HepG2 (cell line): Measurements from ENCODE around the gene ZNF184. TPM values are rescaled to one million over a fixed set of nuclear protein-coding genes. Genes with fewer than 3 reads are reported as not detected.

ENCODE experiments used
- ATAC-seq: fragments of 200-7000 bp; cut with Tn5 transposase; 3 replicates; pipeline ENCODE4 v1.9.1; 2020; ENCODE audit warnings: mild to moderate bottlenecking, moderate library complexity
- BruUV-seq: library from RNA; stranded (reverse); fragments of 400-500 nt; replicated peaks from 2 replicates; lab custom pipeline; 2021; lab: Mats Ljungman, UMichigan
- CTCF ChIA-PET: fragments of 300-600 bp; formaldehyde crosslinking; extraction: SDS; loops from one replicate; lab custom pipeline; 2021; ENCODE audit warnings: low total read pairs, inconsistent platforms, low intra/inter-chr PET ratio; lab: Yijun Ruan, JAX
- POLR2A ChIA-PET: fragments of 350-600 bp; sonication (Branson Sonifier 250); formaldehyde crosslinking; loops from one replicate; lab custom pipeline; 2020; ENCODE audit warnings: antibody characterized with exemption, inconsistent platforms; lab: Yijun Ruan, JAX
- DNase-seq: peaks from one replicate; pipeline ENCODE4 v3.0.0-alpha.2; 2015; ENCODE audit warnings: low spot score
- FAIRE-seq: peaks from 3 replicates; lab custom pipeline; 2011; peaks lifted over from hg19 to GRCh38; lab: Jason Lieb, UNC
- H2AFZ ChIP-seq: one replicate; pipeline ENCODE4 v1.6.1; 2011; ENCODE audit warnings: low read length, inconsistent platforms
- H3K27ac ChIP-seq: fragments of 300-600 bp; 3 replicates; pipeline ENCODE4 v1.8.0; 2011; ENCODE audit warnings: mixed run types, mild to moderate bottlenecking, mixed read lengths, low read length, inconsistent platforms; ENCODE audit not compliant: insufficient read depth; ENCODE audit errors: extremely low read length
- H3K27me3 ChIP-seq, 2 experiments: fragments of 200-600 bp in 1 of 2; 2 replicates in 1 of 2; 3 replicates in 1 of 2; pipeline versions ENCODE4 v1.6.0 to v1.8.0; 2011; ENCODE audit warnings: low read length in 2 of 2, mild to moderate bottlenecking in 2 of 2, moderate library complexity in 2 of 2, inconsistent platforms in 1 of 2; ENCODE audit not compliant: insufficient read depth in 2 of 2, control insufficient read depth in 1 of 2
- H3K36me3 ChIP-seq, 2 experiments: fragments of 200-600 bp in 1 of 2; replicated peaks in 1 of 2; 2 replicates in 1 of 2; 3 replicates in 1 of 2; pipeline versions ENCODE4 v1.5.1 to v1.8.0; 2011; ENCODE audit warnings: low read length in 2 of 2, inconsistent platforms in 1 of 2; ENCODE audit not compliant: insufficient read depth in 2 of 2, control insufficient read depth in 1 of 2
- H3K4me1 ChIP-seq: 2 replicates; pipeline ENCODE4 v1.5.1; 2012; ENCODE audit warnings: low read length, inconsistent platforms; ENCODE audit not compliant: insufficient read depth
- H3K4me2 ChIP-seq: 2 replicates; pipeline ENCODE4 v1.6.0; 2011; ENCODE audit warnings: low read depth, low read length, inconsistent platforms
- H3K4me3 ChIP-seq, 3 experiments: fragments of 200-600 bp in 1 of 3; sonication (generic), shearing (Covaris generic) in 1 of 3; replicated peaks in 1 of 3; 2 replicates each; pipeline ENCODE4 v1.5.1; 2011 to 2016; ENCODE audit warnings: low read length in 3 of 3, inconsistent platforms in 2 of 3, low read depth in 2 of 3, mild to moderate bottlenecking in 2 of 3, control low read depth in 1 of 3, mixed read lengths in 1 of 3; ENCODE audit not compliant: insufficient read depth in 1 of 3
- H3K79me2 ChIP-seq: one replicate; pipeline ENCODE4 v1.6.1; 2011; ENCODE audit warnings: low read length, inconsistent platforms; ENCODE audit not compliant: insufficient read depth
- H3K9ac ChIP-seq: 2 replicates; pipeline ENCODE4 v1.6.0; 2011; ENCODE audit warnings: mild to moderate bottlenecking, low read depth, low read length, inconsistent platforms; ENCODE audit not compliant: insufficient read depth
- H3K9me3 ChIP-seq: 2 replicates; pipeline ENCODE4 v1.5.1; 2012; ENCODE audit warnings: mild to moderate bottlenecking, low read length
- H4K20me1 ChIP-seq: 2 replicates; pipeline ENCODE4 v1.6.0; 2011; ENCODE audit warnings: inconsistent platforms, mild to moderate bottlenecking, low read length, moderate library complexity; ENCODE audit not compliant: insufficient read depth
- FOXA1 ChIP-seq, 2 experiments: fragments of 450-650 bp in 1 of 2; sonication (generic) in 1 of 2; formaldehyde crosslinking in 1 of 2; IDR thresholded peaks; 2 replicates each; pipeline versions ENCODE4 v1.4.0 to v1.6.1; 2016 to 2020; ENCODE audit warnings: missing genetic modification reagents in 1 of 2
- ZNF446 ChIP-seq: sonication (generic); formaldehyde crosslinking; IDR thresholded peaks from 2 replicates; pipeline ENCODE4 v1.5.0; 2020; ENCODE audit warnings: mild to moderate bottlenecking, missing genetic modification reagents
- ZNF704 ChIP-seq: sonication (generic); formaldehyde crosslinking; IDR thresholded peaks from 2 replicates; pipeline ENCODE4 v1.8.1; 2023; ENCODE audit warnings: mild to moderate bottlenecking, inconsistent platforms, moderate library complexity, missing genetic modification reagents, borderline replicate concordance
- WGBS: methylation state at CpG from one replicate; pipeline ENCODE4 v1.1.6; 2017; ENCODE audit warnings: low lambda C conversion rate; 5-methylcytosine and 5-hydroxymethylcytosine counted together
- in situ Hi-C: cut with HindIII; loops from 2 replicates; pipeline ENCODE4 v1.10.0; 2017; ENCODE audit warnings: low pct_unique_long_range_greater_than_20kb; ENCODE audit not compliant: extremely low pct_ligation_motif_present
- intact Hi-C: fragments of 100-400 bp; cut with micrococcal nuclease; formaldehyde crosslinking; loops from one replicate; pipeline ENCODE4 v1.10.0; 2022; ENCODE audit not compliant: unreplicated experiment
- polyA plus RNA-seq, 8 experiments: library from polyadenylated mRNA; depleted of rRNA in 3 of 8; stranded (reverse) in 7 of 8; unstranded in 1 of 8; fragments of >200 nt; fragmentation: Illumina TruSeq in 4 of 8; extraction: Trizol in 4 of 8; gene quantifications; 2 replicates each; pipeline versions ENCODE4 v1.2.1 to v1.2.3, GENCODE V29; 2011 to 2016; ENCODE audit warnings: low read depth in 4 of 8, missing spikeins in 1 of 8, mixed read lengths in 1 of 8; ENCODE audit not compliant: insufficient read depth in 1 of 8
- total RNA-seq, 5 experiments: library from RNA; depleted of rRNA; stranded (reverse); fragments of >200 nt; fragmentation: Illumina TruSeq; extraction: Trizol; gene quantifications; 2 replicates each; pipeline ENCODE4 v1.2.3, GENCODE V29; 2016; ENCODE audit warnings: low read depth in 1 of 5
- TF ChIP-seq, protein P1 (sequence below): sonication (generic); formaldehyde crosslinking; IDR thresholded peaks from 2 replicates; pipeline ENCODE4 v1.5.1; 2020; ENCODE audit warnings: mild to moderate bottlenecking, missing genetic modification reagents, borderline replicate concordance
- TF ChIP-seq, protein P2 (sequence below), 2 experiments: sonication (generic) in 1 of 2; formaldehyde crosslinking in 1 of 2; IDR thresholded peaks; 2 replicates each; pipeline versions ENCODE4 v1.4.0 to v1.6.1; 2018 to 2020; ENCODE audit warnings: missing genetic modification reagents in 2 of 2, borderline replicate concordance in 1 of 2, low read depth in 1 of 2, mild to moderate bottlenecking in 1 of 2, missing biosample characterization in 1 of 2

The ZNF184 gene
- total and polyA plus RNA-seq, 2 of the 13 experiments (the other 11 are each of a cell fraction or from before 2014, with no cell fraction given) = 2.1 to 10.1 TPM

DNA sequence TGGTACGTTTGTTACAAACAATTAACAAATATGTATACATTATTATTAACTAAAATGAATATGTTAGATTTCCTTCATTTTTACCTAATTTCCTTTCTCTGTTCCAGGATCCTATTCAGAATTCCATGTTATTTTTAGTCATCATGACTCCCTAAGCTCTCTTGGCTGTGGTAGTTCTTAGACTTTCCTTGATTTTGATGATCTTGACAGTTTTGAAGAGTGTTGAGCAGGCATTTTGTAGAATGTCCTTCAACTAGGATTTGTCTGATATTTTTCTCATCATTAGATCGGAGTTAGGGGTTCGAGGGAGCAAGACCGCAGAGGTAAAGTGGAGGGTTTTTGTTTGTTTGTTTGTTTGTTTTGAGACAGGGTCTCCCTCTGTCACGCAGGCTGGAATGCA lies 44.3 kb upstream of the ZNF184 start (continued):
- TF ChIP-seq, protein P1, sequence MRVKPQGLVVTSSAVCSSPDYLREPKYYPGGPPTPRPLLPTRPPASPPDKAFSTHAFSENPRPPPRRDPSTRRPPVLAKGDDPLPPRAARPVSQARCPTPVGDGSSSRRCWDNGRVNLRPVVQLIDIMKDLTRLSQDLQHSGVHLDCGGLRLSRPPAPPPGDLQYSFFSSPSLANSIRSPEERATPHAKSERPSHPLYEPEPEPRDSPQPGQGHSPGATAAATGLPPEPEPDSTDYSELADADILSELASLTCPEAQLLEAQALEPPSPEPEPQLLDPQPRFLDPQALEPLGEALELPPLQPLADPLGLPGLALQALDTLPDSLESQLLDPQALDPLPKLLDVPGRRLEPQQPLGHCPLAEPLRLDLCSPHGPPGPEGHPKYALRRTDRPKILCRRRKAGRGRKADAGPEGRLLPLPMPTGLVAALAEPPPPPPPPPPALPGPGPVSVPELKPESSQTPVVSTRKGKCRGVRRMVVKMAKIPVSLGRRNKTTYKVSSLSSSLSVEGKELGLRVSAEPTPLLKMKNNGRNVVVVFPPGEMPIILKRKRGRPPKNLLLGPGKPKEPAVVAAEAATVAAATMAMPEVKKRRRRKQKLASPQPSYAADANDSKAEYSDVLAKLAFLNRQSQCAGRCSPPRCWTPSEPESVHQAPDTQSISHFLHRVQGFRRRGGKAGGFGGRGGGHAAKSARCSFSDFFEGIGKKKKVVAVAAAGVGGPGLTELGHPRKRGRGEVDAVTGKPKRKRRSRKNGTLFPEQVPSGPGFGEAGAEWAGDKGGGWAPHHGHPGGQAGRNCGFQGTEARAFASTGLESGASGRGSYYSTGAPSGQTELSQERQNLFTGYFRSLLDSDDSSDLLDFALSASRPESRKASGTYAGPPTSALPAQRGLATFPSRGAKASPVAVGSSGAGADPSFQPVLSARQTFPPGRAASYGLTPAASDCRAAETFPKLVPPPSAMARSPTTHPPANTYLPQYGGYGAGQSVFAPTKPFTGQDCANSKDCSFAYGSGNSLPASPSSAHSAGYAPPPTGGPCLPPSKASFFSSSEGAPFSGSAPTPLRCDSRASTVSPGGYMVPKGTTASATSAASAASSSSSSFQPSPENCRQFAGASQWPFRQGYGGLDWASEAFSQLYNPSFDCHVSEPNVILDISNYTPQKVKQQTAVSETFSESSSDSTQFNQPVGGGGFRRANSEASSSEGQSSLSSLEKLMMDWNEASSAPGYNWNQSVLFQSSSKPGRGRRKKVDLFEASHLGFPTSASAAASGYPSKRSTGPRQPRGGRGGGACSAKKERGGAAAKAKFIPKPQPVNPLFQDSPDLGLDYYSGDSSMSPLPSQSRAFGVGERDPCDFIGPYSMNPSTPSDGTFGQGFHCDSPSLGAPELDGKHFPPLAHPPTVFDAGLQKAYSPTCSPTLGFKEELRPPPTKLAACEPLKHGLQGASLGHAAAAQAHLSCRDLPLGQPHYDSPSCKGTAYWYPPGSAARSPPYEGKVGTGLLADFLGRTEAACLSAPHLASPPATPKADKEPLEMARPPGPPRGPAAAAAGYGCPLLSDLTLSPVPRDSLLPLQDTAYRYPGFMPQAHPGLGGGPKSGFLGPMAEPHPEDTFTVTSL = no peak
- TF ChIP-seq, protein P2, sequence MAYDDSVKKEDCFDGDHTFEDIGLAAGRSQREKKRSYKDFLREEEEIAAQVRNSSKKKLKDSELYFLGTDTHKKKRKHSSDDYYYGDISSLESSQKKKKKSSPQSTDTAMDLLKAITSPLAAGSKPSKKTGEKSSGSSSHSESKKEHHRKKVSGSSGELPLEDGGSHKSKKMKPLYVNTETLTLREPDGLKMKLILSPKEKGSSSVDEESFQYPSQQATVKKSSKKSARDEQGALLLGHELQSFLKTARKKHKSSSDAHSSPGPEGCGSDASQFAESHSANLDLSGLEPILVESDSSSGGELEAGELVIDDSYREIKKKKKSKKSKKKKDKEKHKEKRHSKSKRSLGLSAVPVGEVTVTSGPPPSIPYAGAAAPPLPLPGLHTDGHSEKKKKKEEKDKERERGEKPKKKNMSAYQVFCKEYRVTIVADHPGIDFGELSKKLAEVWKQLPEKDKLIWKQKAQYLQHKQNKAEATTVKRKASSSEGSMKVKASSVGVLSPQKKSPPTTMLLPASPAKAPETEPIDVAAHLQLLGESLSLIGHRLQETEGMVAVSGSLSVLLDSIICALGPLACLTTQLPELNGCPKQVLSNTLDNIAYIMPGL (CRISPR knock-in tag; IDR thresholded peaks at IDR 0.05; ENCODE audit: borderline replicate concordance in 1 of 2, low read depth in 1 of 2) = no peak

GRCh38 chr6:27514906-27515495 lies 42.1 kb upstream of the ZNF184 start:
- H3K4me3 ChIP-seq = no peak overlapping the region
- BruUV-seq = no TSS peak
- no peaks in the 10 kb centered on the region for H3K9me3 ChIP-seq
- no peak overlapping the region for H3K9ac ChIP-seq
- no peaks in the 10 kb centered on the region for H4K20me1 ChIP-seq
- H3K36me3 ChIP-seq = no peaks in the 10 kb centered on the region
- H3K27ac ChIP-seq = no peak overlapping the region
- intact Hi-C loops = loop anchor here (5.0 kb wide), 1 partner anchor 328 kb away; no protein-coding TSS in a partner anchor
- no peak overlapping the region for H2AFZ ChIP-seq
- in situ Hi-C loops = loop anchor here (5.0 to 25.0 kb wide), 4 partner anchors 97 to 1203 kb away; a partner anchor contains a TSS
- peaks cover 19% of the 10 kb centered on the region for H3K4me1 ChIP-seq
- CTCF ChIA-PET = no interaction called here
- no peak for FAIRE-seq
- TF ChIP-seq ZNF446 (CRISPR knock-in tag) (no peak), FOXA1 (IDR thresholded peaks at IDR 0.05) (no peak), FOXA1 (CRISPR knock-in tag; IDR thresholded peaks at IDR 0.05) (no peak), ZNF704 (no peak)
- no peak for ATAC-seq
- no peak overlapping the region for H3K4me2 ChIP-seq
- H3K79me2 ChIP-seq = no peaks in the 10 kb centered on the region
- 47% methylated on average over 25 of the region's 28 CpGs for whole genome bisulfite sequencing
- DNase-seq = no peak
- POLR2A ChIA-PET = no interaction called here
- peaks cover 2 to 25% of the 10 kb centered on the region in 2 experiments; a peak in 1 of 5 replicates for H3K27me3 ChIP-seq
